ENCODE results near the gene CLMN. TPM values are rescaled to one million over a fixed set of nuclear protein-coding genes. Genes with fewer than 3 reads are reported as not detected.

Gene CLMN
- total and polyA plus RNA-seq, 2 experiments from 2014 or later: 3.2 to 5.7 TPM

- Histone ChIP-seq H3K9me2 (ENCODE audit: insufficient read depth) (no peaks in the 10 kb centered on the region), H3K79me2 (replicated peaks; ENCODE audit: insufficient read depth) (no peaks in the 10 kb centered on the region), H3K4me2 (peak overlapping the region; percentile 53), H4K20me1 (replicated peaks; ENCODE audit: insufficient read depth) (no peaks in the 10 kb centered on the region), H3K36me3 (ENCODE audit: insufficient read depth) (no peaks in the 10 kb centered on the region), H3K4me3 (peak overlapping the region; percentile 32; the same call in 1 of the 2 replicates), H2AFZ (no peak overlapping the region), H3F3A (replicated peaks; ENCODE audit: low read depth) (0 out of 2 replicates have a peak, but pooled peaks cover 2% of the 10 kb centered on the region), H3K4me1 (ENCODE audit: insufficient read depth) (peaks cover 34% of the 10 kb centered on the region), H3K27ac (ENCODE audit: low read depth) (no peak overlapping the region; the same call in 1 of the 2 replicates), H3K27me3 (ENCODE audit: insufficient read depth) (no peaks in the 10 kb centered on the region)
- peaks cover 8% of the 10 kb centered on the region for H3K27me3 Mint-ChIP-seq (ENCODE audit: insufficient read depth, low read depth, poor library complexity)
- peak overlapping the region; percentile 26 for H3K27ac Mint-ChIP-seq
- ATAC-seq (peak; percentile 45), DNase-seq (ENCODE audit: low spot score) (peak; percentile 32)
- H3K9me3 Mint-ChIP-seq: no peaks in the 10 kb centered on the region
- H3K4me3 Mint-ChIP-seq: peak overlapping the region; percentile 23; the same call in 2 of the 3 replicates
- H3K4me1 Mint-ChIP-seq: peaks cover 58% of the 10 kb centered on the region
- no peaks in the 10 kb centered on the region for H3K36me3 Mint-ChIP-seq (ENCODE audit: low read depth)
- TF ChIP-seq ETS1 (IDR thresholded peaks at IDR 0.05) (no peak), EZH2phosphoT487 (IDR thresholded peaks at IDR 0.05; ENCODE audit: unreplicated experiment) (no peak), STAT1 (IDR thresholded peaks at IDR 0.05; ENCODE audit: unreplicated experiment) (no peak), JUNB (IDR thresholded peaks at IDR 0.05; ENCODE audit: unreplicated experiment) (no peak), POLR2AphosphoS5 (IDR thresholded peaks at IDR 0.05; ENCODE audit: low read depth) (no peak), CTCF (conservative IDR thresholded peaks at IDR 0.05; ENCODE audit: low read depth in 2 of 2) (no peak), ZNF331 (CRISPR knock-in tag; IDR thresholded peaks at IDR 0.05; ENCODE audit: low read depth) (no peak), ZNF462 (CRISPR knock-in tag; IDR thresholded peaks at IDR 0.05) (no peak; the same call in 1 of the 2 replicates), ZNF114 (CRISPR knock-in tag; IDR thresholded peaks at IDR 0.05) (no peak), CREB1 (CRISPR knock-in tag; IDR thresholded peaks at IDR 0.05; ENCODE audit: low read depth) (no peak), NANOG (IDR thresholded peaks at IDR 0.05; ENCODE audit: borderline replicate concordance) (no peak), EZH2 (IDR thresholded peaks at IDR 0.05; ENCODE audit: low read depth, unreplicated experiment) (no peak), REST (IDR thresholded peaks at IDR 0.05; ENCODE audit: unreplicated experiment) (no peak)
Measured at GRCh38 chr14:95255013-95255412, 64.7 kb downstream of the CLMN start.
